Measurements from ENCODE around the gene SHLD1.
A peak's percentile ranks its signal among the peaks of the same experiment; 100 is the strongest.

The SHLD1 gene

GRCh38 chr20:5820738-5821137 is 70.5 kb downstream of the SHLD1 start:
- no peak for DNase-seq (ENCODE audit: low spot score)

- DNase-seq (ENCODE audit: low spot score), result no peak
These were observed 71.5 kb downstream of the SHLD1 start for GRCh38 chr20:5821627-5822215.

DNA sequence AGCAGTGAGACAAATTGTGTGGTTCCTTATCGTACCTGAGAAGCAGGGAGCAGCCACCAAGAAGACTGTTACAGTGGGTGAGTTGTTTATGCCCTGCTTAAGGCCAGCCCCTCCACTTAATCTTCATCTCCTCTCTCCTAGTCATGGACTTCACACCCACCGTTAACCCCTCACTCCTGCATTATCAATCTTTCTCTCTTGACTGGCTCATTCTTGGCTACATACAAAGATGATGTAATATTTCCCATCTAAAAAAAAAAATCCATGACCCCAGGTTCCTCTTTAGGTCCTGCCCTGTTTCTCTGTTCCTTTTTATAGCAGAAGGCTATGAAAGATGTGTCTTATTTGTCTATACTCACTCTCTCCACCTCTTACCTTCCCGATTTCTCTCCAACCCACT is 72.4 kb downstream of the SHLD1 start:
- no peak for DNase-seq (ENCODE audit: low spot score)

- DNase-seq (ENCODE audit: low spot score), result no peak
These were observed 75.0 kb downstream of the SHLD1 start for GRCh38 chr20:5825130-5825719.

GRCh38 chr20:5827098-5827853 is 77.1 kb downstream of the SHLD1 start:
- DNase-seq (ENCODE audit: low spot score), result no peak

GRCh38 chr20:5827861-5828260 is 77.7 kb downstream of the SHLD1 start:
- DNase-seq (ENCODE audit: low spot score), result no peak

DNA sequence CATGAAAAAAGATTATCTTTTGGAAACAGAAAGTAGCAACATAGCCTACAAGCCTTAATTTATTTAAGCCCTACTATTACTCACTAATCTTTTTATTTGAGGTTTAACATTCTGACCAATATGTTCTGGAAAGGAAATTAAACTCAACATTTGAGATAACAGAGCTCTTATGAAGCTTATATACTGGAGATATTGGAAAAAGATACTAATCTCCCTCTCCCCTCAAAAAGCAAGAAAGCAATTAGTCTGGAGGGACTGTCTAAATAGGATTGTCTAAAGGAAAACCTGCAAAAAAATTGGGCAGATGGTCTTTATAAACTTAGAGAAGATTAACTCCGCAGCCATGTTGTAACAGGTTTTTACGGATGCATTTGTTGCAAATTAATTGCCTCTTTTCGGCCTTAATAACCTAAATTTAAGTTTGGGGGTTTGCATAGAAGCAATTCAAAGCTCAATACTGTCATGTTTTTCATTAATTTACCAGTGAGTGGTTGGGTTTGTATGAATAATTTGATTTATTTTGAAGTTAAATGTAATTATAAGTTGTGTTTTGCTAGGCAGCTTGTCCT is 79.1 kb downstream of the SHLD1 start:
- no peak for DNase-seq (ENCODE audit: low spot score)

DNA sequence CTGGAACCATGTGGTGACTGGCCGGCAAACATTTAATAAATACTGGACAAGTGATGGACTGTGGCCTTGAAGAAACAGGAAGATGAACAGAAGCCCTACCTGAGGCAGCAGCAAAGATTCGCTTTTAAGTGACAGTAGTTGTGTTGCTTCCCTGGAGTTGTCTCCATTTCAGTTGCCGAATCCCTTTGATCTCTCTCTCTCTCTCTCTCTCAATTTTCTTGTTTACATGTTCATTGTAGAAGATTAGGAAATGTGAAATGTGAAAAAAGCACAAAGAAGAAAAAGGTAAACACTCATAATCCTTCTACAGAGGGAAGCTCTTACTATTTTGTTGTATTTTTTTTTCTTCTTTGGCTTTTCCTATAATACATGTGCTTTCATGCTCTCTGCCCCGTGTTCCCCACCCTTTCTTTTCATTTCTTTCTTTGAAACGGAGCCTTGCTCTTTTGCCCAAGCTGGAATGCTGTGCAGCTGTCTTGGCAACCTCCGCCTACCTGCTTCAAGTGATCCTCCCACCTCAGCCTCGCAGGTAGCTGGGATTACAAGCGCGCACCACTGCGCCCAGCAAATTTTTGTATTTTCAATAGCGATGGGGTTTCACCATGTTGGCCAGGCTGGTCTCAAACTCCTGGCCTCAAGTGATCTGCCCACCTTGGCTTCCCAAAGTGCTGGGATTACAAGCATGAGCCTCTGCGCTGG is 81.5 kb downstream of the SHLD1 start:
- no peak for DNase-seq (ENCODE audit: low spot score)

DNA sequence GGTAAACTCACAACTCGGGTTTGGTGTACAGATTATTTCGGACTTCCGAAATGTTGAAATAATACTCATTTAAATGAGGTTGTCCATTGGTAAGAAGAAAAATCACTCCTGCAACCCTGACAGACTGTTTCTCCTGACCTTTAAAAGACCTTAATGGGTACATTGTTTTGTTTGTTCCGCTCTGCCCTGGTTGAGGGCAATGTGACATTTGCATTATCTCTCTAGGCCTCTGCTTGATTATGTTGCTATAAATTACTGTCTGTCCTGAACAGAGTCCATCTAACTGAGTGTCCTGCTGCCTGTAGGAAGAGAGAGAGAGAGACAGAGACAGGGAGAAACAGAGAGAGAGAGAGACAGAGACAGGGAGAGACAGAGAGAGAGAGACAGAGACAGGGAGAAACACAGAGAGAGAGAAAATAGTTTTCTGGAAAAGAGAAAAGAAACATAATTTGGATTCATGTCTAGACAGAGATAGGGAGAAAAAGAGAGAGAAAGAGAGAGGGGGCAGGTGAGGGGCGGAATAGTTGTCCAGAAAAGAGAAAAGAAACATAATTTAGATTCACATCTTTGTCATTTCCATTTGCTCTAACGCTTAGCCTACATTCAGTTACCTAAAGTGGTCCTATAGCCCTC is 83.2 kb downstream of the SHLD1 start:
- DNase-seq (ENCODE audit: low spot score), result no peak

DNA sequence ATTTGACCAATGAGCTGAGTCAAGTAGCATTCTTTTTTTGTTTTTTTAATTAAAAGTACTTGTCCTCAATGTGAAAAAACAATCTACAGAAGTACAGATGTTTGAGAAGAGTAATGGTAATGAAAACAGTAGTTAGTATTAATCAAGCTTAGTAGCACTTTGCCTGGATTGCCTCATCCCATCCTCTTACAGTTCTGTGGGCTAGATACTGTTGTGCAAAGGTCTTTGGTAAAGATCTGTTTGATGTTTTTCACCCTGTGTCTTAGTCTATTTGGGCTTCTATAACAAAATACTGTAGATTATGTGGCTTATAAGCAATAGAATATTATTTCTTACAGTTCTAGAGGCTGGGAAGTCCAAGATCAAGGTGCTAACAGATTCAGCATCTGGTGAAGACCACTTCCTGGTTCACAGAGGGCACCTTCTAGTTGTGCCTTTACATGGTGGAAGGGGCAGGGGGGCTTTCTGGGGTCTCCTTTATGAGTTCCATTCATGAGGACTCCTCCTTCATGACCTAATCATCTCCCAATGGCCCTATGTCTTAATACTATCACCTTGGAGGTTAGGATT is 84.3 kb downstream of the SHLD1 start:
- no peak for DNase-seq (ENCODE audit: low spot score)

DNA sequence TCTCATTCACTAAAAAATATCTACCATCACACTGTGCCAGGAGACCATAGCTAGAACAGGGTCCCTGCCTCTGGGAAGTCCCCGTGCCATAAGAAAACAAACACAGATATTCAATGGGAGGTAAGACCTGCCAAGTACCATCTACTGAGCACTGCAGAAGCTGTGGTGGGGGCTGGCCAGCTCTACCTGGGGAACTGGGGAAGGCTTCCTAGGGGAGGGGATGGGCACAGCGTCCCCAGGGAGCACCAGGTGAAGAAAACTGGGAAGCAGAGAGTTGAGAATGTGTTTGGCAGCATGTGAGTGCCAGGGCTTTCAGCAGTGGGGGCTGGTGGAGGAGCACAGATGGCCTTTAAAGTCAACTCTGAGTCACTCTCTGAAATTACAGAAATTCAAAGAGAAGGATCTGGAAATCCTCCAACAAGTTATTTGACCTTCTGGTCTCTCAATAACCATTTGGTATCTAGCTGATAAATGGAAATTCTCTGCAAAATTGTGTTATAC is 85.2 kb downstream of the SHLD1 start:
- peak; percentile 15 for DNase-seq (ENCODE audit: low spot score)

DNA sequence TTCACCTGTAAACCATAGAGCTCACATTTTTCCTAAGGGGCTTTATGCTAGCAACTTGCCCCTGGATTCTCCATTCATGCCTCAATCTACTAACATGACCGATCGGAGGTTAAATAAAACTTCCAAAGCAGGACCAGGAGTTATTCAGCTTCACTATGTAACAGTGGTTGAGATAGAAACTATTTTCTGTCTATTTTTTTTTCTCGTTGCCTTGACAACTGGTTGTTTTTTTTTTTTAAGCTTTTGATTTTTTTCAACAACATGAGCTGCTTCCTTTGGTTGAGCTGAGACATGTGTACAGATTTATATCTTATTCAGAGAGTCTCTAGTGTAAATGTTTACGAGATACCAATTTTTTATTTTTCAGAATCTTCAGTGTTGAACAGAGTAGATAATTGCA is 85.7 kb downstream of the SHLD1 start:
- DNase-seq (ENCODE audit: low spot score), result peak; percentile 48

DNA sequence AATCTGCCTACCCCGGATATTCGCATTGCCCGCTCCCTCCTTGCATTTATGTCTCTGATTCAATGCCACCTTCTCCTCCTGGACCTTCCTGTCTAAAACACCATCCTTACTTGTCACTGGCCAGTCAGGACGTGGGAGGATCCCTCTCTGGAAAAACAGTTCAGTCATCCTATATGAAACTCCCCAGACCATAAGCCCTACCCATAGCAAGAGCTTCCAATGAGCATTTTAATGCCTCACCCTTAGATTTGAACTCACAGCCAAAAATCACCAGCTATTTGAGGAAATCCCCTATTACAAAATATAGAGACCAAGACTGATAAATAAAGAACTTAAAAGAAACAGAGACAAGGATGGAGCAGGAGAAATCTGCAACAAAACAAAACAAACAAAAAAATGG is 86.4 kb downstream of the SHLD1 start:
- no peak for DNase-seq (ENCODE audit: low spot score)

DNA sequence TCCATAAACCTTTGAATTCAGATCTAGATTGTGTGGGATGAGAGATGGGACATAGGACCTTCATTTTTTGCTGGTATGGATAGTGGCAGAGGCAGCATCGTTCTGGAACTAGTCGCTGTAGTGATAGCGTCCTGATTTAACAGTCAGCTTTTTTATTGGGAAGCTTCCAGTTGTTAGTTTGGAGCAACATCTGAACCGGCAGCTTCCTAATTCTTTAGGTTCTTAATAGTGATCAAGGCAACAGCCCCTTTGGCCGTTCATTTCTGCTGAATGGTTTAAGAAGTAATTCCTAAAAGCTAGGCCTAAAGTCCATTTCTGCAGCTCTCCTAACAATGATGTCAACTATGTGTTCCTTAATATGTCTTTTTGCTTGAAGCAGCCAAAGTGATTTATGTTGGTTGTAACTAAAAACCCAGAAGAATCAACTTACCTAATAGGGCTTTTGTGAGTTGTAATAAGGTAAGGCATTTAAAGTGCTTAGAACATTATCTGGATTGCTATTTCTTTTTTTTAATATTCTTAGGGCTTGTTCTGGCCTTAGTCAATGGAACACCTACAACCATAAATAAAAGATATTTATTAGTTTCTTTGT is 90.3 kb downstream of the SHLD1 start:
- DNase-seq (ENCODE audit: low spot score), result no peak

DNA sequence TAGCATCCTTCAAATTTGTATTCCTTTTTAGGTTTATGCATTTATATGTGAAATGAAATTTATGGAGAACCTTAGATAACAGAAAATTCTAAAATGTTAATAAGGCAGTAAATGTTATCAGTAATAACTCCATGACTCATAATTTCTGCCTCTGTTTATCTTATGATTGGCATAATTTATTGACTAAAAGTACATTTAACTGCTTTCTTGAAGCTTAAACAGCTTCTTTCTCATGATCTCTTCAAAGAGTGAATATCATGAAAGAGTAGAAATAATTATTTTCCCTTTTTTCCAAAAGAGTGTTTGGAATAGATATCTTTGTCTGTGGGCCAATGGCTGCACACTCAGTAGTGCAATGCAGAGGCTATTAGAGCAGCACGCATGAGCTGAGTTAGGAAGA is 91.3 kb downstream of the SHLD1 start:
- DNase-seq (ENCODE audit: low spot score), result no peak

DNA sequence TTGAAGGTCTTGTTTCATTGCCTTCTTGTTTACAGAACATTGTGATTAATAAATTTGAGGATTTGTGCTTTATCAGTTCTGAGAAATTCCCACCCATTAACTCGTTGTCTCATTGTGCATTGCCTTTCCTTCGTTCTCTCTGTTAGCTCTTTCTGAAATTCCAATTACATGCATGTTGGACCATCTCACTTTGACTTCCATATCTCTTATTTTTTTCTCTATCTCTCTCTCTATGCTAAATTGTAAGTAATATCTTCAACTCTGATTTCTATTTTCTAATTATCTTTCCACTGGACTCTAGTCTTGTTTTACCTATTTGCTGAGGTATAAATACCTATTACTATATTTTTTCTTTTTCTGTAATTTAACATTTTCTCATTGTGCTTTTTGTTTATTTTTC is 92.3 kb downstream of the SHLD1 start:
- no peak for DNase-seq (ENCODE audit: low spot score)

DNA sequence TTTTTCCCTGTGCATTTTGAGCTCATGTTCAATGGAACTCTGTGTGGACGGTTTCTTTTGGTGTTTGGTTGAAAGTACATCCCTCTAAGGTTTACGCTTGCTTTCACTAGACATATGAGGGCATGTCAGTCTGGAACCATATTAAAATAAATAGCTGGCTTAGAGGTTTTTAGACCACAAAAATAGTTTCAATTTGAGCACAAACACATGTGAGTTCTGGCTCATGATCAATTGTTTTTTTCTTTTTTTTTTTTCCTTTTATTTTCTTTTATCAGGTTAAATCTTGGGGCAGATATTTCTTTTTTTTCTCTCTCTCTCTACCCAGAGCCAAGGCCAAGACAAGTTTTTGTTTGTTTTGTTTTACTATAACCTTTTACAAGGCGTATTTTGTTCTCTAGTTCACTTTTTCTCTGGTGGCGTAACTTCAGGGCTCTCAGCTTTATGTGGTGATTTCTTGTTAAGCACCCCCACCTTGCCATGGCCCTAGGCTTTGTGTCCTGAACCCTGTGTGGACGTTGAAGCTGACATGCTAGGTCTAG is 92.9 kb downstream of the SHLD1 start:
- no peak for DNase-seq (ENCODE audit: low spot score)

DNA sequence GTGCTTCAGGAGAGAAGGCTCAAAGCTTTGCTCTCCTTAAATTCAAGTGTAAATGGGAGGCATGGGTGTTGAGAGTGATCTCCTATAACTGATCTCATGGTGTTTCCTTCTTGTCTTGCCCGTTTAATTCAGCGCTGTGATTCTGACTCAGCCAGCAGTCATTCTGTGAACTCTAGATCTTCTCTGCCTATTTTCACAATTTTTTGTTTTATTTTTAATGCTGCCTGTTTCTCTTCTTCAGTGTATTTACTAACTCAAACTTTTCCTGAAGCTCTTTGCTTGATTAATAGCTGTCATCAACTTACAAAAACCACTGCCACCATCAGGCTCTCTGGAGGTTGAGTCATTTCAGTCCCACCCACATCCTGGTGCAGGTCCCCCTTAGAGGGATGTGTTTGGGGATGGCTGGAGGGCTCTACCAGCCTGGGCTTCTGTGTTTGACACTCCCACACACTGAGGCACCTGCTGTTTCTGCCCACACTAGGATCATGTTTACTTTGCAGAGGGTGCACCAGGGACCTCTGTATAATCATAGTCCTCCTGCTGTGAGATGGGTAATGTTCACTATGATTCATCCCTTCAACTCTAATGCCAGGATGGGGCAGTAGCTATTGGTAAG is 94.0 kb downstream of the SHLD1 start:
- peak; percentile 47 for DNase-seq (ENCODE audit: low spot score)

- DNase-seq (ENCODE audit: low spot score), result peak; percentile 14
These were observed 95.7 kb downstream of the SHLD1 start for GRCh38 chr20:5845681-5846615.

Data from CD4-positive, alpha-beta T cell treated with Interleukin-6 at 100 ng/mL for 8 hours (primary cell).